Measurements from ENCODE around the gene LYSMD2.

- TF ChIP-seq CTCF (IDR thresholded peaks at IDR 0.05) (no peak), CREB1 (CRISPR knock-in tag; IDR thresholded peaks at IDR 0.05) (no peak), ESRRA (CRISPR knock-in tag; IDR thresholded peaks at IDR 0.05; ENCODE audit: borderline replicate concordance) (no peak), ATF1 (CRISPR knock-in tag; IDR thresholded peaks at IDR 0.05) (no peak), MXD4 (CRISPR knock-in tag; IDR thresholded peaks at IDR 0.05; ENCODE audit: borderline replicate concordance) (no peak), NFYB (CRISPR knock-in tag; conservative IDR thresholded peaks at IDR 0.05; ENCODE audit: low read depth) (no peak), CBFB (CRISPR knock-in tag; IDR thresholded peaks at IDR 0.05; ENCODE audit: low read depth) (no peak), TEAD4 (CRISPR knock-in tag; IDR thresholded peaks at IDR 0.05) (no peak)
- TF ChIP-seq, protein P1, sequence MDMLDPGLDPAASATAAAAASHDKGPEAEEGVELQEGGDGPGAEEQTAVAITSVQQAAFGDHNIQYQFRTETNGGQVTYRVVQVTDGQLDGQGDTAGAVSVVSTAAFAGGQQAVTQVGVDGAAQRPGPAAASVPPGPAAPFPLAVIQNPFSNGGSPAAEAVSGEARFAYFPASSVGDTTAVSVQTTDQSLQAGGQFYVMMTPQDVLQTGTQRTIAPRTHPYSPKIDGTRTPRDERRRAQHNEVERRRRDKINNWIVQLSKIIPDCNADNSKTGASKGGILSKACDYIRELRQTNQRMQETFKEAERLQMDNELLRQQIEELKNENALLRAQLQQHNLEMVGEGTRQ (CRISPR knock-in tag; IDR thresholded peaks at IDR 0.05): no peak
- TF ChIP-seq, protein P2, sequence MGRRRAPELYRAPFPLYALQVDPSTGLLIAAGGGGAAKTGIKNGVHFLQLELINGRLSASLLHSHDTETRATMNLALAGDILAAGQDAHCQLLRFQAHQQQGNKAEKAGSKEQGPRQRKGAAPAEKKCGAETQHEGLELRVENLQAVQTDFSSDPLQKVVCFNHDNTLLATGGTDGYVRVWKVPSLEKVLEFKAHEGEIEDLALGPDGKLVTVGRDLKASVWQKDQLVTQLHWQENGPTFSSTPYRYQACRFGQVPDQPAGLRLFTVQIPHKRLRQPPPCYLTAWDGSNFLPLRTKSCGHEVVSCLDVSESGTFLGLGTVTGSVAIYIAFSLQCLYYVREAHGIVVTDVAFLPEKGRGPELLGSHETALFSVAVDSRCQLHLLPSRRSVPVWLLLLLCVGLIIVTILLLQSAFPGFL (CRISPR knock-in tag; IDR thresholded peaks at IDR 0.05; ENCODE audit: borderline replicate concordance): no peak
- TF ChIP-seq, protein P3, sequence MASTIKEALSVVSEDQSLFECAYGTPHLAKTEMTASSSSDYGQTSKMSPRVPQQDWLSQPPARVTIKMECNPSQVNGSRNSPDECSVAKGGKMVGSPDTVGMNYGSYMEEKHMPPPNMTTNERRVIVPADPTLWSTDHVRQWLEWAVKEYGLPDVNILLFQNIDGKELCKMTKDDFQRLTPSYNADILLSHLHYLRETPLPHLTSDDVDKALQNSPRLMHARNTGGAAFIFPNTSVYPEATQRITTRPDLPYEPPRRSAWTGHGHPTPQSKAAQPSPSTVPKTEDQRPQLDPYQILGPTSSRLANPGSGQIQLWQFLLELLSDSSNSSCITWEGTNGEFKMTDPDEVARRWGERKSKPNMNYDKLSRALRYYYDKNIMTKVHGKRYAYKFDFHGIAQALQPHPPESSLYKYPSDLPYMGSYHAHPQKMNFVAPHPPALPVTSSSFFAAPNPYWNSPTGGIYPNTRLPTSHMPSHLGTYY (CRISPR knock-in tag; IDR thresholded peaks at IDR 0.05): no peak
Measured at GRCh38 chr15:51697163-51697562, 40.3 kb downstream of the LYSMD2 start.

All from WTC11 (cell line).